Osteocyte (in vitro differentiated cells): ENCODE results near the gene TUBGCP2. TPM values are rescaled to one million over a fixed set of nuclear protein-coding genes. Genes with fewer than 3 reads are reported as not detected.

Source experiments
- DNase-seq: peaks from one replicate; pipeline ENCODE4 v3.0.0; 2021; ENCODE audit warnings: mixed read lengths; ENCODE audit not compliant: unreplicated experiment; ENCODE audit errors: extremely low spot score
- H3K27ac Mint-ChIP-seq: one replicate; pipeline ENCODE4 v1.8.0; 2021; ENCODE audit warnings: mild to moderate bottlenecking, mixed read lengths; ENCODE audit not compliant: unreplicated experiment
- H3K27me3 Mint-ChIP-seq: one replicate; pipeline ENCODE4 v1.8.0; 2021; ENCODE audit warnings: mixed read lengths; ENCODE audit not compliant: unreplicated experiment
- H3K36me3 Mint-ChIP-seq: one replicate; pipeline ENCODE4 v1.8.0; 2021; ENCODE audit warnings: mixed read lengths; ENCODE audit not compliant: unreplicated experiment
- H3K4me1 Mint-ChIP-seq: one replicate; pipeline ENCODE4 v1.8.0; 2021; ENCODE audit warnings: mixed read lengths; ENCODE audit not compliant: unreplicated experiment
- H3K4me3 Mint-ChIP-seq: one replicate; pipeline ENCODE4 v1.8.0; 2021; ENCODE audit warnings: mild to moderate bottlenecking, moderate library complexity, mixed read lengths; ENCODE audit not compliant: unreplicated experiment
- H3K9me3 Mint-ChIP-seq: one replicate; pipeline ENCODE4 v1.8.0; 2021; ENCODE audit warnings: mixed read lengths; ENCODE audit not compliant: unreplicated experiment
- total RNA-seq: library from RNA; stranded (reverse); gene quantifications from 2 replicates; pipeline ENCODE4 v1.2.1, GENCODE V29; 2021
- TF ChIP-seq, protein P1 (sequence below): fragments of 200-600 bp; sonication (generic); IDR thresholded peaks from 2 replicates; pipeline ENCODE4 v1.5.0; 2021; ENCODE audit warnings: antibody characterized with exemption, mild to moderate bottlenecking, moderate library complexity

TUBGCP2 gene
- total RNA-seq, 1 donor from 2014 or later: 75.2 TPM

DNA sequence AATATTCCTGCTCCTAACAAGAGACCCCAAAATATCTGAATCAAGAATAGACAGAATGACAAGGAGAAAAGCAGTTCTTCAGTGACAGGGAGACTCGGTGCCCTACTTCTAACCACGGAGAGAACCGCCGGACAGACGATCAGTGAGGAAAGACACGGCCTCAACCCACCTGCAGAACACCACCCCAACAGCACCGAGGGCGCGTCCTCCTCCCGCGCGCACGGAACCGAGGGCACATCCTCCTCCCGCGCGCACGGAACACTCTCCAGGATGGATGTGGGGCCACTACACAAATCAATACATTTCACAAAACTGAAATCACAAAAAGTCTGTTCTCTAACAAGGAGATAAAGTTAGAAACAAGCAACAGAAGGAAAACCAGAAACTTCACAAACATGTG, 22.3 kb downstream of the TUBGCP2 start:
- Mint-ChIP-seq H3K4me3 (no peak overlapping the region), H3K9me3 (no peaks in the 10 kb centered on the region), H3K27ac (no peak overlapping the region), H3K4me1 (no peaks in the 10 kb centered on the region), H3K27me3 (no peaks in the 10 kb centered on the region), H3K36me3 (peaks cover 64% of the 10 kb centered on the region)
- no peak for DNase-seq
- TF ChIP-seq, protein P1, sequence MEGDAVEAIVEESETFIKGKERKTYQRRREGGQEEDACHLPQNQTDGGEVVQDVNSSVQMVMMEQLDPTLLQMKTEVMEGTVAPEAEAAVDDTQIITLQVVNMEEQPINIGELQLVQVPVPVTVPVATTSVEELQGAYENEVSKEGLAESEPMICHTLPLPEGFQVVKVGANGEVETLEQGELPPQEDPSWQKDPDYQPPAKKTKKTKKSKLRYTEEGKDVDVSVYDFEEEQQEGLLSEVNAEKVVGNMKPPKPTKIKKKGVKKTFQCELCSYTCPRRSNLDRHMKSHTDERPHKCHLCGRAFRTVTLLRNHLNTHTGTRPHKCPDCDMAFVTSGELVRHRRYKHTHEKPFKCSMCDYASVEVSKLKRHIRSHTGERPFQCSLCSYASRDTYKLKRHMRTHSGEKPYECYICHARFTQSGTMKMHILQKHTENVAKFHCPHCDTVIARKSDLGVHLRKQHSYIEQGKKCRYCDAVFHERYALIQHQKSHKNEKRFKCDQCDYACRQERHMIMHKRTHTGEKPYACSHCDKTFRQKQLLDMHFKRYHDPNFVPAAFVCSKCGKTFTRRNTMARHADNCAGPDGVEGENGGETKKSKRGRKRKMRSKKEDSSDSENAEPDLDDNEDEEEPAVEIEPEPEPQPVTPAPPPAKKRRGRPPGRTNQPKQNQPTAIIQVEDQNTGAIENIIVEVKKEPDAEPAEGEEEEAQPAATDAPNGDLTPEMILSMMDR: no peak

DNA sequence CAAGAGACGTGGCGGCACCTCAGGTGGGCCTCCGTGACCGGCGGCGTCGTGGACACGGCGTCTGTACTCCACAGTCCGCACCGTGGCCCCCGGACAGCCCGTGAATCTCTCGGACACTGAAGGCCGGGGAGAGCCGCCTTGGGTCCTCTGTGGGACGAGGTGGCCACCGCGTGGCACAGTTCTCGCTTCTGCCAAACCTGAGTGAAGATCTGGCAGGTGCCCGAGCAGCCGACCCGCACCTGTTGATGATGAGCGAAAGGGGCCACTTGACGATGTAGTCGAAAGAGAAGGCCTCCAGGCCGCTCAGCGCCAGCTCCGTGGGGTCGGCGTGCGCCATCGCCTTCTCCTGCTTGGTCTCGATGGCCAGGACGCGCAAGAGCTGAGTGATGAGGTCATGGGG, 23.5 kb downstream of the TUBGCP2 start:
- TF ChIP-seq, protein P1: no peak
- DNase-seq: no peak
- Mint-ChIP-seq H3K27ac (no peak overlapping the region), H3K4me3 (no peak overlapping the region), H3K9me3 (no peaks in the 10 kb centered on the region), H3K36me3 (peaks cover 59% of the 10 kb centered on the region), H3K4me1 (no peaks in the 10 kb centered on the region), H3K27me3 (no peaks in the 10 kb centered on the region)

DNA sequence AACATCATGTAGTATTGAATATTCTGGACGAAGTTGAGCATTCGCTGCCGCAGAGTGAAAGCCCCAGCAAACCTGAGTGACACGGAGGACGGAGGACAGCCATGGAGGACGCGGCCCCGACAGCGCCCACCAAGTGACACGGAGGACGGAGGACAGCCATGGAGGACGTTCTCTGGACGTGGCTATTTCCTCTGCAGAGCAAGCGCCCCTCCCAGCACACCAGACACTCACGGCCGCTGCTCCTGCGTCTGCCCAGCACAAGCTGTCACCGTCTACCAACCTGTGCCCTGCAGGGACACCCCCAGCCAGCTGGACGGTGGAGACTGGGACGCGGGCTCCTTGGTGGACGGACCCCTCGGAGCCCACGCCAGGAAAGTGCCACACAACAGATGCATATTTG, 24.7 kb downstream of the TUBGCP2 start:
- TF ChIP-seq, protein P1: no peak
- H3K4me3 Mint-ChIP-seq: no peak overlapping the region
- H3K27me3 Mint-ChIP-seq: no peaks in the 10 kb centered on the region
- H3K36me3 Mint-ChIP-seq: peaks cover 50% of the 10 kb centered on the region
- DNase-seq: no peak
- H3K27ac Mint-ChIP-seq: no peak overlapping the region
- H3K4me1 Mint-ChIP-seq: peaks cover 6% of the 10 kb centered on the region
- no peaks in the 10 kb centered on the region for H3K9me3 Mint-ChIP-seq

DNA sequence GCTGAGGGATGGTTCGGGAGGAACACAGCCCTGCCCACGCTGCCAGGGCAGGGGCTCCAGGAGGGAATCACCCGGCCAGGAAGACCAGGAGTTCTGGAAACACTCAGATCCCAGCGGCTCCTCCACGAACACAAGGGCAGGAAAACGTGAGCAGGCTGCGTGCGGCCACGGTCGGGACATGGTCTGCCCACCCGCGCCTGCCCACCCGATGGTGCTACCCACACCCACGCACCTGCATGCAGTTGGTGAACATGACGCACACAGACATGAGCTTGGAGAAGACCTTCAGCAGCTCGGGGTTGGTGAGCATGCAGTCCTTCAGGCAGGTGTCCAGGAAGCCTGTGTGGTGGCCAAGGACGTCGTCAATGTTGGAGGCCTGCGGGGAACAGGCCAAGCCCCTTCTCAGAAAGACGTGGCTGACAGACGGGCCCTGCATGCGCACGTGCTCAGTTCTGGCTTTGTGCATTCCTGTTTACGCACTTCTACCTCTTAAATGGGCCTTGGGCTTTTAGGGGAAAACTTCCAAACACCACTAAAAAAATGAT, 25.8 kb downstream of the TUBGCP2 start:
- H3K4me3 Mint-ChIP-seq: no peak overlapping the region
- H3K9me3 Mint-ChIP-seq: no peaks in the 10 kb centered on the region
- TF ChIP-seq, protein P1: no peak
- peaks cover 45% of the 10 kb centered on the region for H3K36me3 Mint-ChIP-seq
- no peak for DNase-seq
- H3K27me3 Mint-ChIP-seq: no peaks in the 10 kb centered on the region
- H3K4me1 Mint-ChIP-seq: peaks cover 16% of the 10 kb centered on the region
- no peak overlapping the region for H3K27ac Mint-ChIP-seq

DNA sequence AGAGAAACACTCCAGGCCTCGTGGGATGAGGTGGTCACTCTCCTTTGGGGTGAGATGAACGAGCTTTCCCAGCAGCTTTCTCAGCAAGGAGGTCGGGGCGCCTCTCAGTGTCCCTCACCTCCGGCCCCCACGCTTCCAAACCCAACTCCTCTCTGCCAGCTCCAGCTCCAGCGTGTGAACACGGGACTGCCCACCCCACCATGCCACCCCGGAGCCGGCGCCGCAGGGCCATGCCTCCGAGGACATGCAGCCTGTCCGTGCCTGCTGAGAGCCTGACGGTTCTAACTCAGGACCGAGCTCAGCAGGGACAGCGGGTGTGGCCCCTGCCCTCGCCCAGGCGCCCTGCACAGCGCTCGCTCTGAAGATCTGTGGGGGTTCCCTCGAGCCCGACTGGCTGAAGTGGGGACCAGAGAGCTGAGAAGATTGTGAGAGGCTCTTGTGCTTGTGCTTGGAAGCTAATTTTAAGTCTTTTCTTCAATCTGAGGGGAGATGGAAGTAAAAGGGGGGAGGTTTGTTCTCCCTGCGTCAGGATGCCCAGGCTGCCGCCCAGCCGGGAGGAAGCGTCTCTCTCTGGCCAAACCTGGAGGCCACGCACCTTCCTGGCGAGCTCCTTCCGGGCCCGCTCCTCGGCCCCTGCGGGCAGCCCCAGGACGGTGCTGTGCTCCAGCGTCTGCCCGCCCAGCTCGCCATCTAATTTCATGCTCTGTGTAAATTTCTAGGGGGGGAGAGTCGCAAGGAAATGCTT, 26.9 kb downstream of the TUBGCP2 start:
- TF ChIP-seq, protein P1: no peak
- no peak overlapping the region for H3K4me3 Mint-ChIP-seq
- H3K27ac Mint-ChIP-seq: no peak overlapping the region
- peaks cover 39% of the 10 kb centered on the region for H3K36me3 Mint-ChIP-seq
- peaks cover 17% of the 10 kb centered on the region for H3K4me1 Mint-ChIP-seq
- H3K9me3 Mint-ChIP-seq: no peaks in the 10 kb centered on the region
- no peaks in the 10 kb centered on the region for H3K27me3 Mint-ChIP-seq
- DNase-seq: no peak
